HG02870 (cell line): ENCODE results near the gene PIK3R4.

ENCODE experiments used
- ATAC-seq: cut with Tn5 transposase; IDR thresholded peaks from one replicate; pipeline ENCODE4 v1.9.1; 2021; ENCODE audit warnings: mild to moderate bottlenecking, moderate library complexity; ENCODE audit not compliant: unreplicated experiment

Gene PIK3R4

DNA sequence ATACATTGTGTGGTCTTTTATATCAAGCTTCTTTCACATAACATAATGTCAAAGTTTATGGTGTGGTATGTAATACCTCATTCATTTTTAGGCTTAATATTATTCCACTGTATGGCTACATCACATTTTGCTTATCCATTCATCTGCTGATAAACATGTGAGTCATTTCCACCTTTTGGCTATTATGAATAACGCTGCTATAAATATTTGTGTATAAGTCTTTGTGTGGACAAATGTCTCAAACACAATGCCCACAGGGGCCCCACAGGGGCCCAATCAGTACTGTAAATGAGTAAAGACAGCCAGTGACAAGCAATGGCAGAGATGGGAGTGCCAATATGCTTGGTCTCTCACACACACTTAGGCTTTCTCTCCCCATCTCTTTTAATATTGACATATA is 54.2 kb downstream of the PIK3R4 start:
- ATAC-seq = no peak

DNA sequence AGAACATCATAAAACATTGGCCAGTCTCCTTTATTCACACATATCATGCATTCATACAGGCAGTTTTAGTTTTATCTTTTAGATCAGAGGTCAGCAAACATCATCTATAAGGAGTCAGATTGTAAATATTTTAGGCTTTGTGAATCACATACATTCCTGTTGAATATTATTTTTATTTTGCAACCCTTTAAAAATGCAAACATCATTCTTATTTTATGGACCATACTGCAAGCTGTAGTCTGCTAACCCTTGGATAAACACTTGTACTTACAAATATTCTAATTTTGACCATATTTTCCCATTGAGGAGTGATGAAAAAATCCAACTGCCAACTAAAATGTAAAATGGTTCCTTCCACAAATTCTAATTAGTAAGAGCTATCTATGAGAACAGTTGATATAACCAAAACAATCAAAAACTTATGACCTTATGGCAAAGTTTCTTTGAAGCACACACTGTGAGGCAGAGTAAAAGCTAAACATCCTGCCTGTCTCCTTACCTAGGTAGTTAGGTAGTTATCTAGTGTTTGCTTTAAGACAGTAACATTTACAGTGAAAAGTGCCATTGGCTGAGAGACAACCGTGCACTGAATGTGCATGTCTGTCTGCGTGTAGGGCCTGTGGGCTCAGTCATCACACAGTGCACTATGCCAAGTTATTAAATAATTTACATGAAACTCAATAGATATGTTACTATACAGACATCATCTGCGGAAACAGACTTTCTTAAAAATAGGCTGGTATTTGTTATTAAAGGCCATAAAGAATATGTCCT is 57.7 kb downstream of the PIK3R4 start:
- no peak for ATAC-seq

DNA sequence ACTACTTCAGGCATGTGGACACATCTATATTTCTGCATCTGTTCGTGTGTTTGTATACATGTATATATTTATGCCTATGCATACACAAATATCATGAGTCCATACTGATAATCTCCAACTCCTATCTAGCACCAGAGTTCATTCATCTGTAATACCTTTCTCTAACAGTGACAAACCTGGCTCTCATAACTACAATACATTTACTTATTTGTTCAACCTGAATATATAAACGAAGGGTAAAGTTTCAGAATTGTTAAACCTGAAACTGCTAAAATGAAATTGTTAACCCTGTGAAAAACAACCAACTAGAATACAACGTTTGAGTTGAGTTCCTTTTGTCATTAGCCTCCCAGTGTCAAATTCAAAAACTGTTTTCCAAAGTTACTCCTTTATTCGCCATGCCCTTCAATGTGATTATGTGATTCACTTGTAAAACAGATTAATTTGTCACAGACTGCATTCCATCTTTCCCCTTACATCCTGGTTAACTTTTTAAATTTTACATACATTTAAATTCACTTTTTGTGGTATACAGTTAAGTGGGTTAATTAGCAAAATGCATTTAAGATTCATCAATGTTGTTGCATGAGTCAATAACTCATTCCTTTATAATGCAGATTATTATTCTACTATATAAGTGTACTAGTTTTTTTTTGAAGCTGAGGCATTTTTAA is 58.5 kb downstream of the PIK3R4 start:
- ATAC-seq = peak; percentile 73

DNA sequence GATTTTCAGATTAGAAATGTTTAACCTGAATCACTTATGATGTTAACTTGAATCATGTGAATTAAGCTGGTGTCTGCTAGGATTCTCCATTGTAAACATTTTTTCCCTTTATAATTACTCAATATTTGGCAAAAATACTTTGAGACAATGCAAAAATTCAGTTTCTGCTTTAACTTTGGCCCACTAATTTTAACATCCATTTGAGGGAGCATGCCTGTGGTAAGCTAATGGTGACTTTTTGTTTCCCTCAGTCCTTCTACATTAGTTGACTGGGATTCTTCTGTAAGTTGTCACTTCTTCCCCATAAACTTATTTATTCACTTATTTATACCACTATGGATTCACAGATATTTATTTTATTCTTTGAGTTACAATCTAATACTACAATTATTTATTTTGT is 59.3 kb downstream of the PIK3R4 start:
- ATAC-seq = no peak

DNA sequence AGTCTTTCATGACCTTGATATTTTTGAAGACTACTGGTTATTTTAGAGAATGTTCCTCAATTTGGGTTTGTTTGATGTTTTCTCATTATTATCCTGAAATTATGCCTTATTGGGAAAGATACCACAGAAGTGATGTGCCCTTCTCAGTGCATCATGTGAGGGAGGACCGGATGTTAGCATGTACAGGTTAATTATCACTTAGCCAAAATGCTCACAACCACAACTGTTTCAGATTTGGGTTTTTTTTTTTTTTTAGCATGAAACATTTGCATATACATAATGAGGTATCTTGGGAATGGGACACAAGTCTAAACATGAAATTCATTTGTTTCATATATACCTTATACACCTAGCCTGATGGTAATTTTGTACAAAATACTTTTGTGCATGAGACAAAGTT is 59.8 kb downstream of the PIK3R4 start:
- no peak for ATAC-seq

DNA sequence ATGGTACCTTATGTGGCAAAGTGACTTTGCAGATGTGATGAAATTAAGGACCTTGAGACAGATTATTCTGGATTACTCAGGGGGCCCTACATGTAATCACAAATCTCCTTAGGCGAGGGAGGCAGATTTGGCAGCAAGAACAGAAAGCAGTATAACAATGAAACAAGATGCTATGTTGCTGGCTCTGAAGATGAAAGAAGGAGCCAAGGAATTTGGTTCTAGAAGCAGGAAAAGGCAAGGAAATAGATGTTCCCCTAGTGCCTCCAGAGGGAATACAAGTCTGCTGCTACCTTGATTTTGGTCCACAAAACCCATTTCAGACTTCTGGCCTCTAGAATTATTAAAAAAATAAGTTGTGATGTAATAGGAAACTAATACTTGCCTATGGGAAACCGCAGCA is 64.5 kb downstream of the PIK3R4 start:
- no peak for ATAC-seq

DNA sequence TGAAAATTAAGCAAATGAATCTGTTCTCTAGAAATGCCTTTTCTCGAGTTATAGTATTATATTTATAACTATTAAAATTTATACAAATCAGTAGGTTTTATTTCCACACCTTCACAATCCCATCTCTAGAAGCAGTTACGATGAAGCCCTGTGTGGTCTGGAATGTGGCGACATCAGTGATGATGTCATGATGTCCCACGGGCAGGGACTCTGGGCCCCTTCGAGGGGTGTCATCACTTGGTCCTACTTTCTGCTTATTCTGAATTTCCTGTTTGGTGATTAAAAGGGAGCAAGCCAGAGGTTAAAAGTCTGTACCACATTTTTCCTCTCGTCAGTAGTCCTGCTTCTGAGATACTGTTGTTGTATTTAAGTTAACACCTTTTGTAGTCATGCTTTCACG is 67.4 kb downstream of the PIK3R4 start:
- no peak for ATAC-seq

DNA sequence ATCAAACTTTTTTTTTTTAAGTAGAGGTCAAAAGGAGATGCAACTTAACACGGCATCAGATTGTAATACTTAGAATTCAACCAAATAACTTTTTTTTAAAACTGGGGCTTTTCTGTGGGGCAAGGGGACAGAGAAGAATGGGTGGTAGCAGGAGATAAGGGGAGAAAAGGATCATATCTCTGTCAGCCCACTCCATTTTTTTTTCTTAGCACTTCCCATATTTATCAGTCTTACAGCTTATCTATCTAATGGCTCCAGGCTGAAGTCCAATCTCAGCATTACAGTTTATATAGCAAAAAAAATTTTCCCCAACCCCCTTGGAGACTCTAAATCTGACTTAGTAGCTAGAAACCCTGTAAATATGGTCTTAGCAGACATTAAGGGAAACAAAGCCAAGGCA is 69.3 kb downstream of the PIK3R4 start:
- no peak for ATAC-seq

DNA sequence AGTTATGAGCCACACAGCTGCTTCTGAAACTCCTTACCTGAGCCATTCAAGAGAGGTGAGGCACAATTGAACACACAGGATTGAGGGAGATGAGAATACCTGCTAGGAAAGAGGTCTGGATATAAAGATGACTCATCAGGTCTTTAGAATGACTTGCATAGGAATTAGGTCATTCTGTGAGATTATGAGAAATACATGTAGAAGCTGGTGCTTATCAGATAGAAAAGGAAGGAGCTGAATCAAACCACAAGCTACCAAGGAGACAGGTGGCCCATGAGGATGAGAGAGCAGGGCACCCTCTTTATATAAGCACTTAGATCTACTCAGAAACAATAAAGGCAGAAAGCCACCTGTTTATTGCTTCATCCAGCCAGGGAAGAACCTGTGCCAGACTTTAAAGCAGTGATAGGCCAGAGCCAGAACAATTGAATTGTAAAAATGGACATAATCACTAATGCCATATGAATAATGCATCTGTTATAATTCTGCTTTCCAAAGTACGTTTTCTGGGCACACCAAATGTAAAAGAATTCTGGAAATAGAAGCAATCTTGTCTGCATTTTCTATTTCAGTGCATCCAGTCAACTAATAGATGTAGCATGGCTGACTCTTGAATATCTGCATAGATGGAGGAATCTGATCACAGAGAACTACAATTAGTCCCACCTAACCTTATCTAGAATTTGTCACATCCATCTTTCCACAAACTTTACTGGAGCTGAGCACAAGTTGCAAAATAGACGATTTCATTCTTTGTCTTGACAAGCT is 74.9 kb downstream of the PIK3R4 start:
- ATAC-seq = no peak

DNA sequence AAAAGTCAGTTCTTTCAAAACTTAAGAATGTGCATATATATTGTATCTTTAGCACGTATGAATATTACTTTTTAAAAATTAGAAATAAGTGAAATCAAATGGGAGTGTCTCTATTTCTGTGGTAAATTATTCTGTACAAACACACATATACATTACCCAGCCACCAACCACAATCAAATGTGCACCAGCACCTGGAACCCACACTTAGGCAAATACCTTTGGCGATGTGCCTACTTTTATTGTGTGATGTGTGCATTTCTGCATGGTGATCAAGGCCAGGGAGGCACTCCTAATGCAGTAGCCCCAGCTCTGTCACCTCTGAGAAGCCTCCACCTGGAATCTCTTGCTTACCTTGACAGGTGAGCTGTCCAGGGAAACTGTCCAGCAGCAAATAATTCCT is 76.9 kb downstream of the PIK3R4 start:
- no peak for ATAC-seq

DNA sequence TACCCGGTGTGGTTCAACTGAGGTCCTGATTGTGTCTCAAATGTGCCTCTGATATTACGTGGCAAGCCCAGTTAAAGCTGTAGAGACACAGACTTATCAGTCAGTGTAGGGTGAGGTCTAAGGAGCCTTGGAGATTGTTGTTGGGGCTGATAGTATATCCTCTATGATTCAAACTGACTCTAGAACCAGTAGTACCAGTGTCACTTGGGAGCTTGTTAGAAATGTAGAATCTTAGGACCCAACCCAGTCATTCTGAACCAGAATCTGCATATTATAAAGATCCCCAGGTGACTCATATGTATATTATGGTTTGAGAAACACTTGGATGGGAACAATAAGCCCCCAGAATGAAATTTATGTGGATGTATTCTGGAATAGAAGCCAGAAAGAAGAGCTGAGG is 83.5 kb downstream of the PIK3R4 start:
- ATAC-seq = no peak

DNA sequence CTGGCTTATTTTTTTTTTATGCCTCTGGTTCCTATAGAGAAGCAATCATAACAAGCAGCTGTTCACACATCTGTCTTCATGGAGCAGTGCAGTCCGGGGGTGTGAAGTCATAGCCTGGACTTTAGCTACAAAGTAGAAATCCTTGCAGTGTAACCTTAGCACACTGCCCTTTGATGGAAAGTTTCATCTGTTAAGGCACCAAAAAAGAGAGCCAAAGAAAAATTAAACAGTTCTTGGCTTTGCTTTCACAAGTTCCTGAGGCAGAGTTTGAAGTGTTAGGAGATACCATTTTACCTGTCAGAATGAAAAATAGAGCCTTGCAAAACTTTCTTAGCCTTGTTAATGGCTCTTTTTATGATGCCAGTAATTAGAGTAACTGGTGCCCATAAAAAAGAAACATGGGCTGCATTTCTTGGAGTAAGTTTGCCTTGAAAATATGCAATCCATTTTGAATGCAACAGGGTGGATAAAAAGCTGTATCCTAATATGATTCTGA is 84.1 kb downstream of the PIK3R4 start:
- ATAC-seq = no peak

DNA sequence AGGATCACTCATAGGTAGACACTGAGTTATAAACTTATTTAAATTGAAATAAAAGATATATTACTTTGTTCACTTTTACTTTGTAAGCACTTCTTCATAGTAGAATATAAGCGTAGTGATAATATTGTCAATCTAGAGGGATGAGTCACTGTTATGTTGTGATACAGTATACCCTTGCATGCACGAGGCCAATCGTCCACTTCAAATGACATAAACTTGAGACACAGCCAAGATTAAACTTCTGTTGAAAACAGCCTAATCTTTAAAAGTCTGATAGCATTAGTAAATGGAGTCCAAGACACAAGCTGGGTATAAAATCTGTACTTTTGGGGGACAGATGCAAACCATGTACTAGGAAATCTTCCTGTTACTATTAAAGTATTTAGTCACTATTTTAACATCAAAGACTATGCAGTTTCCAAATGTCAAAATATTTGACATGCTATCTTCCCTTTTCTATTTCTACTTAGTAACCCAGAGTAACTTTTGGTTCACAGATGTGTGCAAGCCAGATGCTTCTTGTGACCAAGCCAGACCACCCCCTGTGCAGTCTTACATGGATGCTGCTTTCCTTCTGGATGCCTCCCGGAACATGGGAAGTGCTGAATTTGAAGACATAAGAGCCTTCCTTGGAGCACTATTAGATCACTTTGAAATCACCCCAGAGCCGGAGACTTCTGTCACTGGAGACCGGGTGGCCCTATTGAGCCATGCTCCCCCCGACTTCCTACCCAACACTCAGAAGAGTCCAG is 85.3 kb downstream of the PIK3R4 start:
- ATAC-seq = no peak

DNA sequence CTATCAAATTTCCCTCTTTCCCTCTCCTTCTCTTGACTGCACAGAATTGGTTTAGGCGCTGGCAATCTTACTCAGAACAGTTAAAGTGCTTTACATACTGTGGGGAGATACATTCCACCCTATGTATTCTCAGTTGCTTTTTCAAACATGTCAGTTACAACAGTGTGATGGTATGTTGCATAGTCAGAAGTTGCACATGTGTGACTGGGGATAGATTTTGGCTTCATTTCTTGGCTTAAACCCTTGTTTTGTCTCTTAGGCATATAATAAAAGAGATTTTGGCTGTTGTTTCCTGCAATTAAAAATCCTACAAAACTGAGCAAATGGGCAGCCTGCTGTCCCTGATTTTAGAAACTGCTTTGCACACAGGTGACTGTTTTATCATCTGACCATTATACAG is 86.7 kb downstream of the PIK3R4 start:
- no peak for ATAC-seq

DNA sequence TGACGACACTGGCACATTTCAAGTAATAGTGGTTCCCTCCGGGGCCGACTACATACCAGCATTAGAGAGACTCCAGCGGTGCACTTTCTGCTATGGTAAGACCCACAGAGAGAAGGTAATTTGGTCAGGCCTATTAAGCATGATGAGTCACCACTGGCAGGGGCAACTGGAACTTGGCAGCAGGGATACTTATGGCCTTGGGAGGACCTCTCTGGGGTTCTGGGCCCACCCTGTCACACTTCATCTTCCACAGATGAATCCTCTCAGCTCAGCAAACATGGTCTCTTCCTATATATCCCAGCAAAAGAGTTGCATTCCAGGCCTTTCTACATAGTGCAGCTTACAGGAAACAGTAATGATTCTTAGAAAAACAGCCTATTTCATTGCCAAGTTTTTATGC is 88.0 kb downstream of the PIK3R4 start:
- ATAC-seq = no peak

DNA sequence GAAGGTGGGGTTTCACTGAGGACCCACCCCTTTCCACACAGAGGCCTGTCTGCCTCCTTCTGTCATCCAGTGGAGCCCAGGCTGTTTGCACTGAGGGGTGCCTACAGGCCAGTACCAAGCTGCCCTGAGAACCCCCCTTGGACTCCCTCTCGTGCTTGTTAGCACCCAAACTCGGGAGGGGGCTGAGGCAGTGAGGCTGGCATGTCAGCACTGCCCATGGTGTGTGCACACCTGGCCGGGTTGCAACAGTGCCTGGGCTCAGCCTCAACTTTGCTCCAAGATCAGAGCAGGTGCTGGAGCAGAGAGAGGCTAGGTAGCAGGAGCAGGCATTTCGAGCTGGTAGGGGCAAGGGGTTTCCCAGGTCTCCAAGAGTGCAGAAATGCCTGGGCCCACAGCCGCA is 90.0 kb downstream of the PIK3R4 start:
- no peak for ATAC-seq

DNA sequence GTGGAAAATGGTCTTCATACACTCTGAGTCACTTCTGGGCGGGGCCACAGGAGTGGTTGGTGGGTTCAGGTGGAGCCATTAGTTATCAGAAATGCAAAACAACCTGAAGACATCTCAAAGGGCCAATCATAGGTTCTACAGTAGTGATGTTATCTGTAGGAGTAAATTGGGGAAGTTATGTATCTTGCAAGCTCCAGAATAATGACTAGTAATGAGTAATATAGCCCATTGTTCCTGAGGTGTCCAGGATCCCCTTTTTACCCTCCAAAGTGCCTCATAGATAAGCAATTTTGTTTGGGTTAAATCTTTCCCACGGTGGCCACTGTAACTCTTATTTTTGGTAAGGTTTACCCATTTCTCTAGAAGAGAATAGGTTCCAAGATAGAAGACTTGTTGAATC is 91.7 kb downstream of the PIK3R4 start:
- ATAC-seq = no peak

DNA sequence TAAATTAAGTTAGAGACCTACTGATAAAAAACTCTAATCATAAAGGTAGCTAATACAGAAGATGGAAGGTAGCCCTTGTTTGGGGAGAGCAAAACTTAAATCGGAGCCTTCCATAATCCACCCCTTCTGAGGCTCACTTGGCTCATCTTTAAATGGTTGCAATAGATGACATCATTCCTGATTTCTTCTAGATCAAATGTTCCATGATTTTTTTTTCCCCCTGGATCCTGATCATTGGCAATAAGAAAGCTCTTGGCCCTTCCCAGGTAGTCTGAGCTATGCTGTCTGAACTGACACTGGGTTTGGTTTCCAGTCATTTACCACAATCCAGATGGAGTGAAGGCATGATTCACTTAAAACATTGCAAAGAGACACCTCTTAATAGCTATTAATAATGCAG is 92.5 kb downstream of the PIK3R4 start:
- no peak for ATAC-seq

DNA sequence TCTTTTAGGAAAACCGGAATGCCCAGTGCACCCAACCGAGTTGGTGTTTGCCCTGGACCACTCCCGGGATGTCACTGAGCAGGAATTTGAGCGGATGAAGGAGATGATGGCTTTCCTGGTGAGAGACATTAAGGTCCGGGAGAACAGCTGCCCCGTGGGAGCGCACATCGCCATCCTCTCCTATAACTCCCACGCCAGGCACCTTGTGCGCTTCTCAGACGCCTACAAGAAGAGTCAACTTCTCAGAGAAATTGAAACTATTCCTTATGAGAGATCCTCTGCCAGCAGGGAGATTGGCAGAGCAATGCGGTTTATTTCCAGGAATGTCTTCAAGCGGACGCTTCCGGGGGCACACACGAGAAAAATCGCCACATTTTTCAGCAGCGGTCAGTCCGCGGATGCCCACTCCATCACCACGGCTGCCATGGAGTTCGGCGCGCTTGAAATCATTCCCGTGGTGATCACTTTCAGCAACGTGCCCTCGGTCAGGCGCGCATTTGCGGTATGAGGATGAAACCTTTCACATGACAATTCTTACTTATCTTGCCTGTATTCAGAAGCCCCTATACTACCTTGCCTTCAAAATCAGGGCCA is 97.5 kb downstream of the PIK3R4 start:
- no peak for ATAC-seq

DNA sequence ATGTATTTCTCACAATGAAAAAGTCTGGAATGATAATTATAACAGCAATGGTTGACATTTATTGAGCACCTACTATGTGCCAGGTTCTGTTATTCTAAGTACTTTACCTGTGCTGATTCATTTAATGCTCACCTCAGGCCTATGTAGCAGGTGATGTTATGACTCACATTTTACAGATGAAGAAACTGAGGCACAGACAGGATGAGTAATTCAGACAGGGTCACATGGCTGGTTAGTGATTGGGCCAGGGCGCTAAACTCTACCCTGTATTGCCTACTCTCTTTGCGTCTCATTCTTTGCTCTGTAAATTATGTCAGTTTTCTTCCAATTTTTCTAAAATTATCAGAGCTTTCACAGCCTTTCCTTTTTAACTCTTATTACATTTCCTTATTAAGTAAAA is 98.3 kb downstream of the PIK3R4 start:
- ATAC-seq = no peak

DNA sequence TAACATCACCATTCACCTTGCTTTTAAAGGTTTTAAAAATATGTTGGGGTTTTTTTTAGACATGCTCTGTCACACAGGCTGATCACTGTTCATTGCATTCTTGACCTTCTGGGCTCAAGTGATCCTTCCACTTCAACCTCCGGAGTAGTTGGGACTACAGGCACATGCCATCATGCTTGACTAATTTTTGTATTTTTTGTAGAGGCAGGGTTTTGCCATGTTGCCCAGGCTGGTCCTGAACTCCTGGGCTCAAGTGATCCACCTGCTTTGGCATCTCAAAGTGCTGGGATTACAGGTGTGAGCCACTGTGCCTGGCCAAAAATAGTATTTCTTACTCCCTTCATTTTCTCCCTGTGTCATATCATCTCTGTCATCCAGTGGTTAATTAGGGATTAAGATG is 101.4 kb downstream of the PIK3R4 start:
- no peak for ATAC-seq
